Activated T-helper 1 cell treated with anti-CD3 and anti-CD28 coated beads, Interleukin-12 subunit alpha, Interleukin-12 subunit beta, Interleukin-2, Interleukin-4 antibody, amounts not matched to agents 30 ng/mL and 10 ng/mL and 1 ng/mL, durations not matched to agents 14 hours and 24 hours and 36 hours (primary cell): Measurements from ENCODE around the gene HNF1B. TPM values are rescaled to one million over a fixed set of nuclear protein-coding genes. Genes with fewer than 3 reads are reported as not detected.
A peak's percentile ranks its signal among the peaks of the same experiment; 100 is the strongest.
"Not testable (repeated sequence)": the region's sequence is repeated elsewhere in the genome, so short reads cannot be mapped to it uniquely, and the experiment has no call there.

Experiments
- DNase-seq: peaks from one replicate; pipeline ENCODE4 v3.0.0; 2021; ENCODE audit warnings: low spot score
- H3K27ac Mint-ChIP-seq: one replicate; pipeline ENCODE4 v1.8.0; 2021; ENCODE audit warnings: mild to moderate bottlenecking, mixed read lengths
- H3K27me3 Mint-ChIP-seq: one replicate; pipeline ENCODE4 v1.8.0; 2022; ENCODE audit warnings: mild to moderate bottlenecking, moderate library complexity, mixed read lengths; ENCODE audit not compliant: insufficient read depth
- H3K36me3 Mint-ChIP-seq: one replicate; pipeline ENCODE4 v1.8.0; 2021; ENCODE audit warnings: low read depth, mixed read lengths
- H3K4me1 Mint-ChIP-seq: one replicate; pipeline ENCODE4 v1.8.0; 2021; ENCODE audit warnings: low read depth, mixed read lengths
- H3K4me3 Mint-ChIP-seq: one replicate; pipeline ENCODE4 v1.8.0; 2021; ENCODE audit warnings: mild to moderate bottlenecking, moderate library complexity, mixed read lengths
- H3K9me3 Mint-ChIP-seq: one replicate; pipeline ENCODE4 v1.8.0; 2021; ENCODE audit warnings: mixed read lengths
- intact Hi-C: fragments of 100-400 bp; cut with micrococcal nuclease; formaldehyde crosslinking; loops from one replicate; pipeline ENCODE4 v1.15.1; 2024
- total RNA-seq: library from RNA; stranded (reverse); gene quantifications from 2 replicates; pipeline ENCODE4 v1.2.3, GENCODE V29; 2022

HNF1B gene
- 3.2 and 3.6 TPM in 2 replicates for total RNA-seq

- H3K27ac Mint-ChIP-seq = peak within 1 kb of the TSS; percentile 66
These were observed at the start of gene HNF1B for GRCh38 chr17:37744961-37745800. Gene HNF1B (minus strand): TSS chr17:37745059. CDS start chr17:37744884, 175 bp downstream.

GRCh38 chr17:37792787-37793186 lies 47.9 kb upstream of the HNF1B start:
- no peak for DNase-seq
- Mint-ChIP-seq H3K27ac (no peak overlapping the region), H3K9me3 (no peaks in the 10 kb centered on the region), H3K4me1 (no peaks in the 10 kb centered on the region), H3K36me3 (no peaks in the 10 kb centered on the region), H3K27me3 (peaks cover 11% of the 10 kb centered on the region), H3K4me3 (no peak overlapping the region)
- intact Hi-C loops = no loop called here

More at GRCh38 chr17:37744961-37745800, at the start of gene HNF1B:
- DNase-seq = no peak
- peaks cover 2% of the 10 kb centered on the region for H3K36me3 Mint-ChIP-seq
- H3K4me1 Mint-ChIP-seq = peaks cover 33% of the 10 kb centered on the region
- peaks cover 68% of the 10 kb centered on the region for H3K27me3 Mint-ChIP-seq
- no peaks in the 10 kb centered on the region for H3K9me3 Mint-ChIP-seq
- intact Hi-C loops = loop anchor here (1.0 to 10.0 kb wide), 6 partner anchors 19 to 830 kb away; partner anchors contain the start of gene LHX1
- peak within 1 kb of the TSS; percentile 84 for H3K4me3 Mint-ChIP-seq

- H3K36me3 Mint-ChIP-seq = no peaks in the 10 kb centered on the region
- H3K4me3 Mint-ChIP-seq = no peak overlapping the region
- no peaks in the 10 kb centered on the region for H3K9me3 Mint-ChIP-seq
- intact Hi-C loops = loop anchor here (1.0 to 2.0 kb wide), 9 partner anchors 25 to 264 kb away; partner anchors contain the start of gene DDX52
- no peaks in the 10 kb centered on the region for H3K4me1 Mint-ChIP-seq
- peaks cover 15% of the 10 kb centered on the region for H3K27me3 Mint-ChIP-seq
- H3K27ac Mint-ChIP-seq = no peak overlapping the region
- peak; percentile 43 for DNase-seq
These were observed 46.9 kb upstream of the HNF1B start for GRCh38 chr17:37791447-37792399.

- Mint-ChIP-seq H3K4me1 (no peaks in the 10 kb centered on the region), H3K9me3 (no peaks in the 10 kb centered on the region), H3K27me3 (peaks cover 18% of the 10 kb centered on the region), H3K4me3 (no peak overlapping the region), H3K27ac (no peak overlapping the region), H3K36me3 (no peaks in the 10 kb centered on the region)
- intact Hi-C loops = loop anchor here (2.0 kb wide), 3 partner anchors 29 to 139 kb away; no protein-coding TSS in a partner anchor
- DNase-seq = no peak
These were observed 45.1 kb upstream of the HNF1B start for GRCh38 chr17:37789771-37790541.

- Mint-ChIP-seq H3K27me3 (peaks cover 21% of the 10 kb centered on the region), H3K4me3 (no peak overlapping the region), H3K36me3 (no peaks in the 10 kb centered on the region), H3K4me1 (no peaks in the 10 kb centered on the region), H3K27ac (no peak overlapping the region), H3K9me3 (no peaks in the 10 kb centered on the region)
- intact Hi-C loops = no loop called here
- DNase-seq = no peak
These were observed 44.2 kb upstream of the HNF1B start for GRCh38 chr17:37789021-37789565.

- intact Hi-C loops = no loop called here
These were observed 43.7 kb upstream of the HNF1B start for GRCh38 chr17:37788526-37788925.

GRCh38 chr17:37787055-37787757 lies 42.3 kb upstream of the HNF1B start:
- no peak for DNase-seq
- Mint-ChIP-seq H3K36me3 (no peaks in the 10 kb centered on the region), H3K4me3 (no peak overlapping the region), H3K9me3 (no peaks in the 10 kb centered on the region), H3K4me1 (no peaks in the 10 kb centered on the region), H3K27me3 (peaks cover 33% of the 10 kb centered on the region), H3K27ac (no peak overlapping the region)
- intact Hi-C loops = no loop called here

More at GRCh38 chr17:37788526-37788925, 43.7 kb upstream of the HNF1B start:
- Mint-ChIP-seq H3K9me3 (no peaks in the 10 kb centered on the region), H3K27me3 (peaks cover 24% of the 10 kb centered on the region), H3K27ac (no peak overlapping the region), H3K4me1 (no peaks in the 10 kb centered on the region), H3K36me3 (no peaks in the 10 kb centered on the region), H3K4me3 (no peak overlapping the region)
- DNase-seq = no peak

GRCh38 chr17:37786481-37786880 lies 41.6 kb upstream of the HNF1B start:
- Mint-ChIP-seq H3K4me1 (no peaks in the 10 kb centered on the region), H3K4me3 (no peak overlapping the region), H3K27me3 (peaks cover 34% of the 10 kb centered on the region), H3K36me3 (no peaks in the 10 kb centered on the region), H3K27ac (no peak overlapping the region), H3K9me3 (no peaks in the 10 kb centered on the region)
- intact Hi-C loops = no loop called here
- DNase-seq = no peak

GRCh38 chr17:37782460-37782859 lies 37.6 kb upstream of the HNF1B start:
- H3K9me3 Mint-ChIP-seq, DNase-seq, H3K4me1 Mint-ChIP-seq, H3K27ac Mint-ChIP-seq, intact Hi-C loops, H3K4me3 Mint-ChIP-seq, H3K36me3 Mint-ChIP-seq: not testable (repeated sequence)
- H3K27me3 Mint-ChIP-seq = peaks cover 34% of the 10 kb centered on the region

GRCh38 chr17:37781451-37781850 lies 36.6 kb upstream of the HNF1B start:
- Mint-ChIP-seq H3K4me1 (peaks cover 7% of the 10 kb centered on the region), H3K27me3 (peaks cover 28% of the 10 kb centered on the region), H3K9me3 (no peaks in the 10 kb centered on the region), H3K27ac (no peak overlapping the region), H3K36me3 (no peaks in the 10 kb centered on the region), H3K4me3 (no peak overlapping the region)
- no peak for DNase-seq
- intact Hi-C loops = no loop called here

- Mint-ChIP-seq H3K36me3 (no peaks in the 10 kb centered on the region), H3K9me3 (no peaks in the 10 kb centered on the region), H3K27ac (no peak overlapping the region), H3K27me3 (peaks cover 27% of the 10 kb centered on the region), H3K4me1 (peaks cover 21% of the 10 kb centered on the region), H3K4me3 (no peak overlapping the region)
- intact Hi-C loops = no loop called here
- no peak for DNase-seq
These were observed 34.7 kb upstream of the HNF1B start for GRCh38 chr17:37779554-37779953.
